Chondrocyte (in vitro differentiated cells): Measurements from ENCODE around the gene ZIM2. TPM values are rescaled to one million over a fixed set of nuclear protein-coding genes. Genes with fewer than 3 reads are reported as not detected.

Experiments
- DNase-seq: peaks from one replicate; pipeline ENCODE4 v3.0.0; 2021; ENCODE audit warnings: mixed read lengths, low spot score
- H3K27ac Mint-ChIP-seq: one replicate; pipeline ENCODE4 v1.8.0; 2021; ENCODE audit warnings: mild to moderate bottlenecking, moderate library complexity, mixed read lengths; ENCODE audit not compliant: unreplicated experiment
- H3K27me3 Mint-ChIP-seq: 2 replicates; pipeline ENCODE4 v1.8.0; 2021; ENCODE audit warnings: low read depth, mixed read lengths
- H3K36me3 Mint-ChIP-seq: 2 replicates; pipeline ENCODE4 v1.8.0; 2021; ENCODE audit warnings: low read depth, mixed read lengths
- H3K4me1 Mint-ChIP-seq: 2 replicates; pipeline ENCODE4 v1.8.0; 2021; ENCODE audit warnings: low read depth, mild to moderate bottlenecking, mixed read lengths
- H3K4me3 Mint-ChIP-seq: one replicate; pipeline ENCODE4 v1.8.0; 2021; ENCODE audit warnings: mild to moderate bottlenecking, moderate library complexity, mixed read lengths; ENCODE audit not compliant: unreplicated experiment
- H3K9me3 Mint-ChIP-seq: 2 replicates; pipeline ENCODE4 v1.8.0; 2021; ENCODE audit warnings: low read depth, mixed read lengths
- CTCF ChIP-seq: fragments of 200-600 bp; sonication (generic); IDR thresholded peaks from 2 replicates; pipeline ENCODE4 v1.5.0; 2021; ENCODE audit warnings: antibody characterized with exemption, mild to moderate bottlenecking, moderate library complexity
- total RNA-seq: library from RNA; stranded (reverse); gene quantifications from 3 replicates; pipeline ENCODE4 v1.2.1, GENCODE V29; 2021

The ZIM2 gene
- total RNA-seq, 1 donor from 2014 or later = not detected

- H3K9me3 Mint-ChIP-seq = peaks cover 74% of the 10 kb centered on the region
- H3K27ac Mint-ChIP-seq = no peak overlapping the region
- no peak for TF ChIP-seq CTCF
- no peaks in the 10 kb centered on the region for H3K27me3 Mint-ChIP-seq
- no peaks in the 10 kb centered on the region for H3K4me1 Mint-ChIP-seq
- DNase-seq = no peak
- H3K36me3 Mint-ChIP-seq = no peaks in the 10 kb centered on the region
- H3K4me3 Mint-ChIP-seq = no peak overlapping the region
Measured at GRCh38 chr19:56808717-56809392, 31.7 kb downstream of the ZIM2 start.

GRCh38 chr19:56806639-56807038 is 33.9 kb downstream of the ZIM2 start:
- TF ChIP-seq CTCF = no peak
- no peak for DNase-seq
- Mint-ChIP-seq H3K4me1 (no peaks in the 10 kb centered on the region), H3K27ac (no peak overlapping the region), H3K36me3 (no peaks in the 10 kb centered on the region), H3K9me3 (peaks cover 70% of the 10 kb centered on the region), H3K4me3 (no peak overlapping the region), H3K27me3 (no peaks in the 10 kb centered on the region)

- no peaks in the 10 kb centered on the region for H3K36me3 Mint-ChIP-seq
- peaks cover 79% of the 10 kb centered on the region for H3K9me3 Mint-ChIP-seq
- no peak for DNase-seq
- H3K27ac Mint-ChIP-seq = no peak overlapping the region
- H3K4me1 Mint-ChIP-seq = no peaks in the 10 kb centered on the region
- H3K4me3 Mint-ChIP-seq = no peak overlapping the region
- H3K27me3 Mint-ChIP-seq = no peaks in the 10 kb centered on the region
- TF ChIP-seq CTCF = no peak
Measured at GRCh38 chr19:56778351-56778750, 62.2 kb downstream of the ZIM2 start.

DNA sequence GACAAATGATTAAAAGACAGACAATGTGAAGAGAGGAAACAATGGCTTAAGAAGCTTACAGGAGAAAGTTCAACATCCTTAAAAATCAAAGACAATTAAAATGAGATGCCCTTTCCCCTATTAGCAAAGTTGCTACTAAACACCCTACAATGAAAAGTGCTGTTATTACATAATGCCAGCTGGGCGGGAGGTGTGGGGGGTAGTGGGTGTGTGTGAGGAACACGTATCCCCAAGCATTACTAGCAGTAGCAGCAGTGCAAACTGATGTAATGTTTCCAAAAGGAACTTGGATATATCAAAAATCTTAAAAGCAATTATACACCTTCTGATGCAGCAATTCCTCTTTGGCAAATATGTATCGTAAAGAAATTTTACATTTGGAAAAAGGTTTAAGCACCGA is 70.9 kb downstream of the ZIM2 start:
- Mint-ChIP-seq H3K9me3 (peaks cover 47% of the 10 kb centered on the region), H3K36me3 (no peaks in the 10 kb centered on the region), H3K4me1 (no peaks in the 10 kb centered on the region), H3K4me3 (no peak overlapping the region), H3K27ac (no peak overlapping the region), H3K27me3 (no peaks in the 10 kb centered on the region)
- no peak for DNase-seq
- TF ChIP-seq CTCF = no peak

DNA sequence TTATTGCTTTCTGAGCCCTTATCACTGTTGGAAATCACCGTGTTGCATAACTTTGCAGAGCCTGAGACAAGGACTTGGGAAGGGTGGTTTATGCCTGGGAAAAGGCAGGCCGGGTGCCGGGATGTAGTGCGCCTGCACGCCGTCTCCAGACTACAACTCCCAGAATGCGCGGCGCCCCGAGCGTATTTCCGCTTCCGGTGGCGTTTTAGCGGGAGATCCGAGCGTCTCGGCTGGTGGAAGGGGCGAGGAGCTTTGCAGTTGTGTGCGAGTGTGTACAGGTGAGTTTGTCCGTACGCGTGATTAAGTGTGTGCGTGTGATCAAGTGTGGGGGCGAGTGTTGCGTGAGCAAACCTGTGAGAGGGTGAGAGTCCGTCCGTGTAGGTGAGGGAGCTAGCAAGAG is 75.4 kb downstream of the ZIM2 start:
- Mint-ChIP-seq H3K4me3 (no peak overlapping the region), H3K9me3 (peaks cover 57% of the 10 kb centered on the region), H3K27me3 (no peaks in the 10 kb centered on the region), H3K36me3 (no peaks in the 10 kb centered on the region), H3K4me1 (no peaks in the 10 kb centered on the region), H3K27ac (no peak overlapping the region)
- DNase-seq = no peak
- no peak for TF ChIP-seq CTCF
